Daoy (cell line): Measurements from ENCODE around the gene CATSPERZ. TPM values are rescaled to one million over a fixed set of nuclear protein-coding genes. Genes with fewer than 3 reads are reported as not detected.
"Not testable (repeated sequence)": the region's sequence is repeated elsewhere in the genome, so short reads cannot be mapped to it uniquely, and the experiment has no call there.

Source experiments
- DNase-seq: peaks from one replicate; pipeline ENCODE4 v3.0.0-alpha.2; 2015; ENCODE audit warnings: low read depth
- total RNA-seq: library from RNA; depleted of rRNA; stranded (reverse); fragments of >200 nt; shearing (Covaris generic); gene quantifications from 2 replicates; pipeline ENCODE4 v1.2.3, GENCODE V29; 2014

Gene CATSPERZ
- total RNA-seq, 1 experiment from 2014 or later, result 0.23 TPM

DNA sequence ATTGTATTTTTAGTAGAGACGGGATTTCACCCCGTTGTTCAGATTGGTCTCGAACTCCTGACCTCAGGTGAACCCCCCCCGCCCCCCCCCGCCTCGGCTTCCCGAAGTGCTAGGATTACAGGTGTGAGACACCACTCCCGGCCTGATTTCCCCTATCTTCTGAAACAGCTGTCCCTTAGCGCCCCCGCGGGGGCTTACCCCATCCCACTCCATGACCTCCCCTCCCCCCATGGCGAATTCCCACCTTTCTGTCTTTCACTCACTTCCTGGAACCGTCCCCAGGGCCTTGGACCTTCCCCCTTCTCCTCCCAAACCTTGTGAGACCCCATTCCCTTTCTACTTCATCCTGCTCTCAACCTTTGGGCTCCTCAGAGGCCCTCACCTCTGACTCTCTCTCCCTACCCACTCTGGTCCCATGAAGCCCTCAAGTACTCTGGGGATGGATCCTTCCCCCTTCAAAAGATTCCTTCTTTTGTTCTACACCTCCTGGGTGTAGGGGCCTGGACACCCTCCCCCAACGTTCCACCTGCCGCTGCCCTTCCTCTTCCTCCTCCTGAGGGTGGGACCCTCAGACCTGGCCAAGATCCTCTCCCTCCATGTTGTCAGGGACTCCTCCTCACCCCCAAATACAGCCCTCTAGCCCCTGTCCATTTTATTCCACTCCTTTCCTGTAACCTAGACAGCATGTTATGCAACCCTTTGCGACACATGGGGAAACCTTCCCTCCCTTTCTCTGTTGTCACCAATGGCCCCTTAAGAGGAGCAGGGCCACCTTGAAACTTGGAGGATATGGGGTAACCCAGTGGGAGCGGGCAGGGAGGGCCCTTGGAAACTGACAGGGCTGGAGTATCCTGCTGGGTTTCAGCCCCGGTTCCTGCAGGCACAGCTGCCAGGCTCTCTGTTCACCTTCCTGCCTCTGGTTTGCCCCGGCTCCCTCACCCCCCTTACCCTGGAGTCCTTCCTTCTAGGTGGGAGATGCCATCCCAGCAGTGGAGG, 18.9 kb downstream of the CATSPERZ start:
- no peak for DNase-seq

DNA sequence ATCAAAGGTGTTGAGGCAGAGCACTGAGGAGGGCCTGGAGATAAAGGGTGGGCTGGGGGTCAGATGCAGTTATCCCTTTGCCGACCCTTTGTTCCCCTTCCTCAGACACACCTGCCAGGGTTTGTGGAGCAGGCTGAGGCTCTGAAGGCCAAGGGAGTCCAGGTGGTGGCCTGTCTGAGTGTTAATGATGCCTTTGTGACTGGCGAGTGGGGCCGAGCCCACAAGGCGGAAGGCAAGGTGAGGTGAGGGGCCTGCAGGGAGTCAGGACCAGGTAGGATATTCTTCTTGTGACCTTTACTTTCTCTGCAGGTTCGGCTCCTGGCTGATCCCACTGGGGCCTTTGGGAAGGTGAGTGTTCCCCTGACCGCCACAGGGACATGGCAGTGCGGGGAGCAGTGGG, 20.4 kb downstream of the CATSPERZ start:
- DNase-seq, result no peak

DNA sequence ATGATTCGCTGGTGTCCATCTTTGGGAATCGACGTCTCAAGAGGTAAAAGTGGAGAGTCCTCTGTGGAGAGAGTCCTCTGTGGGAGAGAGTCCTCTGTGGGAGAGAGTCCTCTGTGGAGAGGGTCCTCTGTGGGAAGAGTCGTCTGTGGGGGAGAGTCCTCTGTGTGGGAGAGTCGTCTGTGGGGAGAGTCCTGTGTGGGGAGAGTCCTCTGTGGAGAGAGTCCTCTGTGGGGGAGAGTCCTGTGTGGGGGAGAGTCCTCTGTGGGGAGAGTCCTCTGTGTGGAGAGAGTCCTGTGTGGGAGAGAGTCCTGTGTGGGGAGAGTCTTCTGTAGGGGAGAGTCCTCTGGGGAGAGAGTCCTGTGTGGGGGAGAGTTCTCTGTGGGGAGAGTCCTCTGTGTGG, 20.9 kb downstream of the CATSPERZ start:
- no peak for DNase-seq

DNA sequence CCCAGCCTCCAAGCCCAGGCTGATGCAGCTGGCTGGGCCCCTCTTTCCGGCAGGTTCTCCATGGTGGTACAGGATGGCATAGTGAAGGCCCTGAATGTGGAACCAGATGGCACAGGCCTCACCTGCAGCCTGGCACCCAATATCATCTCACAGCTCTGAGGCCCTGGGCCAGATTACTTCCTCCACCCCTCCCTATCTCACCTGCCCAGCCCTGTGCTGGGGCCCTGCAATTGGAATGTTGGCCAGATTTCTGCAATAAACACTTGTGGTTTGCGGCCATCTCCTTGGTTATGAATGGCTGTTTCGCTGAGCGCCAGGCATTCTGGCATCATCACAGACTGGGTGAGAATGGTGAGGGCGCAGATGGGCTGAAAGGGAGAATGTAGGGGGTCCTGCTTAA, 21.4 kb downstream of the CATSPERZ start:
- peak; percentile 75 for DNase-seq

DNA sequence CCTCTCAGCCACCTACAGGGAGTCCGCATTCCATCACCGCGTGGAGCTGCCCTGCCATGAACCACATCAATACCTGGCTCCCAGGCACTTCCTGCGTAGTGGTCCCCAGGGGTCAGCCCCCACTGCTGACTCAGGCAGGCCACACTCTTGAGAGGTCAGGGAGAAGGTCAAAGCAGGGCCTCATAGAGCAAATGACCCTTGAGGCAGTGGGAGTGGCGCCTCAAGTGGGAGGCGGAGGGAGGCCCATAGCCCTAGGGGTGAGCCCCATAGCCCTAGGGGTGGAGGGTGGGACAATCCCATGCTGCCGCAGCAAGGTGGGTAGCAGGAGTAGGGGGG, 22.7 kb downstream of the CATSPERZ start:
- no peak for DNase-seq

DNA sequence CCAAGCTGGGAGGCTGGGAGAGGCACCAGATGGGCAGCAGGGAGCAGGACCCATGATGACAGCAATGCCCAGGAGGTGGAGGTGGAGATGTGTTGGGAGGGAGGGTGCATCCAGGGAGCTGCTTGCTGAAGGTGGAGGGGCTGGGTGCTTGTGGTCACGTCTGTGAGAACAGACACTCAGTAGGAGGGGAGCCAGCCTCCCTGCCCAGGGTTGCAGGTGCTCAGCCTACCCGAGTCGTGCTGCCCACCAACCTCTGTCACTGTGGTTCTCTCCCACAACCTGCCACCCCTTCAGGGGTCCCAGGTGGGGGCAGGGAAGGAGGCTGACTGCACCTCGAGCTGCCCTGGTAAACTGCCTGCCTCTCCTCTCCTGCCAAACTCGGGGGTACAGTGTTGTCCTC, 23.2 kb downstream of the CATSPERZ start:
- no peak for DNase-seq

DNA sequence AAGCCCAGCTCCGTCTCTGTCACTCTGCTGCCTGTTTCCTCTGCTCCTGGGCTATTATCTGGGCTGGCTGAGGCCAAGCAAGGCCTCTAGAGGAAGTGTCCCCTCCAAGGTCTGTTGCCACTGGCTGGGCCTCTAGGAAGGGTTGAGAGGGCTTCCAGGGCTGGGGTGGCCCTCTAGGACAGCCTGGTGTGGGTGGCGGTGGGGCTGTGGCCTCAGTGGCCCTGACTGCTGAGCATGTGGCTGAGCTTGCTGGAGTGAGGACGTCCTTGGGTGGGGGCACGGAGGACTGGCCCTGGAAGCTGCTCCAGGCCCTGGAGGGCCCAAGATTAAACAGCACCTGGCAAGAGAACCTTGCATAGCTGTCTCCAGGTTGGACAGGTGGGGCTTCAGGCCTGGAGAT, 23.8 kb downstream of the CATSPERZ start:
- not testable (repeated sequence) for DNase-seq

DNA sequence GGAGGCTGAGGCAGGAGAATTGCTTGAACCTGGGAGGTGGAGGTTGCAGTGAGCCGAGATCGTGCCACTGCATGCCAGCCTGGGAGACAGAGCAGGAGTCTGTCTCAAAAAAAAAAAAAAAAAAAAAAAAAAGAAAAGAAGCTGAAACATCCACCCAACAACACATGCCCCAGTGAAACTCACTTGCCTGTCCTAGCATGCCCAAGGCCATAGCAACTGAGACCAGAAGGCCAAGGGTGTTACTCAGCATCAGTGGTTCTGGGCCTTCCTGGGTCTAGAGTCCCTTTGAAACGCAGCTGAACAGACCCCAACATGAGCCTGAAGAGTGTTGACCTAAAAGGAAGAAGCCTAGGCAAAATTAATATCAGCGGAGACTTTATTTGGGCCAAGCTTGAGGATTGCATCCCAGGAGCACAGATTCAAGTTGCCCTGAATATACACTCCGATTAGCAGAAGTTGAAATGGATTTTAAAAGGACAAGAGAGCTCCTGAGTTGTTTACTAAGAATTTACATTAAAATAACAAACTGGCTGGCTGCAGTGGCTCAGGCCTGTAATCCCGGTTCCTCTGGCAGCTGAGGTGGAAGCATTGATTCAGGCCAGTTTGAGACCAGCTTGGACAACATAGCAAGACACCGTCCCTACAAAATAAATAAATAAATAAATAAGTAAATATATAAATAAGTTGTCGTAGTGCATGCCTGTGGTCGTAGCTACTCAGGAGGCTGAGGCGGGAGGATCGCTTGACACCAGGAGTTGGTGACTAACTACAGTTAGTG, 24.7 kb downstream of the CATSPERZ start:
- no peak for DNase-seq

DNA sequence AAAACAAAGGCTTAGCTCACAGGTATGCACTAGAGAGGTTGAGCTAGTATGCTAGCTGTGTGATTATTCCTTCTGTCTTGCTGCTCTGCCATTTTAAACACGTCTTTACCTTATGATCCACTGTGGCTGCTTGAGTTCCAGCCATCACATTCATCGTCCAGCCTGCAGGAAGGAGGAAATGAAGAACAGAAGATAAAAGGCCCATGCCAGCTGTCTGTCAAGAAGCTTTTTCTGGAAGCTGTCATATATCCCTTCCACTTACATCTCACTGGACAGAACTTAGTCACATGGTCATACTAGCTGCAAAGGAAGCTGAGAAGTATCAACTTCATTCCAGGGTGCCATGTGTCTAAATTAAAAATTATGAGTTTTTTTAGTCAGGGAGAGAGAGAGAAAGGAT, 27.2 kb downstream of the CATSPERZ start:
- no peak for DNase-seq

DNA sequence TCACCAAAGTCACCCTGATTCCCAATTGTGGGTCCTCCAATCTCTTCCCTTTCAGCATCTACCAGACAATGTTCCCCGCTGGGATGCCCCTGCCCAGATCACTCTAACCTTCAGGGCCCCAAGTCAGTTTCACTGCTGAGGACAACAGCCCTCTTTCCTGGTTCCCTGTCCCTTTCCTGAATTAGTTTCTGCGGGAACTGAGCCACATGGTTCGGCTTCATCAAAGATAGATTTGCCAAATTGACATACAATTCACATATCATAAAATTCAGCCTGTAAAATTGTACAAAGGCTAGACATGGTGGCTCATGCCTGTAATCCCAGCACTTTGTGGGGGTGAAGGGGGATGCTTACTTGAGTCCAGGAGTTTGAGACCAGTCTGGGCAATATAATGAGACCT, 27.8 kb downstream of the CATSPERZ start:
- no peak for DNase-seq

DNA sequence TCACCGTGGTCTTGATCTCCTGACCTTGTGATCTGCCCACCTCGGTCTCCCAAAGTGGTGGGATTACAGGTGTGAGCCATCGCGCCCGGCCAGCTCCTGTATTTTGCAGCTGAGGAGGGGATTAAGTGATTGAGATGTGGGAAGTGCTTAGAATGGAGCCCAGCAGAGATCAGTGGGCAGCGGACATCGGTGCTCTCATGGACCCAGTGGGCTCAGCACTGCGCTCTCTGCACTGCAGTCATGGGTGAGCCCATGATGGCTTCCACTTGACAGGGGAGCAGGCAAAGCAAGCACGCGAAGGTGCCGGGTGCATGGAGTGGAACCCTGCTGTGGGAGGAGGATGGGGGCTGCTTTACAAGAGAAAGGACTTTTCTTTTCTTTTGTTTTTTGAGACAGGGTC, 30.7 kb downstream of the CATSPERZ start:
- DNase-seq, result no peak

DNA sequence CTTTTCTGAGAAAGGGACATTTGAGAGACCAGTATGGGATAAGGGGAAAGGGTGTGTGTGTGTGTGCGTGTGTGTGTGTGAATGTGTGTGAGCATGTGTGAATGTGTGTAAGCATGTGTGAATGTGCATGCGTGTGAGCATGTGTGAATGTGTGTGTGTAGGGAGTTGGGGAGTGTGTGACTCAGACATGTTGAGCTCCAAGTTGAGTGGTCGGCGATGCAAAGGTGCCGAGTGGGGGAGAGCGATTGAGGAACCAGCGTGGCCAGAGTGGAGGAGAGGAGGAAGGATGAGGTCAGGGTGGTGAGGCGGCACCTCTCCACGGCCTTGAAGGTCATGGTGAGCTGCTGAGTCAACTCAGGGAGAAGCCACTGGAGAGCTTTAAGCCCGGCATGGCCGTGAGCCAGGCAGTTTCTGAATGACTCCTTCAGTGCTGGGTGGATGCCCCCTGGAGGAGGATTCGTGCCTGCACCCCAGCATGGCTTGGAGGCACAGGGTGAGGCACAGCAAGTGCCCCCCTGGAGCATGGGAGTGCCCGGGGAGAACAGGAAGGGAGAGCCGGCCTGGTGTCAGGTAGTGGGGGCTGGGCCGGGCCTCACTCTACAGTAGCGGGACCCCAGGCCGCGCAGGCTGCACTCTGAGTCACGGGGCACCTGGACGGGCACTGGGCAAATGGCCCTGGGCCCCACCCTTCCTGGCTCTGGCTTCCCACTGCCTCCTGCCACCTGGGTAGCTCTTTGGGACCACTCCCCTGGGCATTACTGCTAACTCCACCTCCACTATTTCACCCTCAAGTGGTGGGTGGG, 31.6 kb downstream of the CATSPERZ start:
- peak; percentile 92 for DNase-seq

DNA sequence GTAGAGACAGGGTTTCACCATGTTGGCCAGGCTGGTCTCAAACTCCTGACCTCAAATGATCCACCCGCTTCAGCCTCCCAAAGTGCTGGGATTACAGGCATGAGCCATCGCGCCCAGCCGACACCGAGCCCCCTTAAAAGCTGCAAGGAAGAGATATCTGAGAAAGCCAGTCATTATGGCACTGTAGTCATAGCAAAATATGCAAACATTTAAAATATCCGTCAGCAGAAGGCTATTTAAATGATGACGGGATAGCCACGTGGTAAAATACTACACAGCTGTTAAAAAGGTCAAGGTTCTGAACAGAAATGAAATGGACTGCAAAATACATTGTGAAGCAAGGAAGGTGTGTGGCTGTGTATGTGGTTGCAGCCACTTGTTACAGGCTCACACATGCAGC, 33.4 kb downstream of the CATSPERZ start:
- DNase-seq, result no peak

DNA sequence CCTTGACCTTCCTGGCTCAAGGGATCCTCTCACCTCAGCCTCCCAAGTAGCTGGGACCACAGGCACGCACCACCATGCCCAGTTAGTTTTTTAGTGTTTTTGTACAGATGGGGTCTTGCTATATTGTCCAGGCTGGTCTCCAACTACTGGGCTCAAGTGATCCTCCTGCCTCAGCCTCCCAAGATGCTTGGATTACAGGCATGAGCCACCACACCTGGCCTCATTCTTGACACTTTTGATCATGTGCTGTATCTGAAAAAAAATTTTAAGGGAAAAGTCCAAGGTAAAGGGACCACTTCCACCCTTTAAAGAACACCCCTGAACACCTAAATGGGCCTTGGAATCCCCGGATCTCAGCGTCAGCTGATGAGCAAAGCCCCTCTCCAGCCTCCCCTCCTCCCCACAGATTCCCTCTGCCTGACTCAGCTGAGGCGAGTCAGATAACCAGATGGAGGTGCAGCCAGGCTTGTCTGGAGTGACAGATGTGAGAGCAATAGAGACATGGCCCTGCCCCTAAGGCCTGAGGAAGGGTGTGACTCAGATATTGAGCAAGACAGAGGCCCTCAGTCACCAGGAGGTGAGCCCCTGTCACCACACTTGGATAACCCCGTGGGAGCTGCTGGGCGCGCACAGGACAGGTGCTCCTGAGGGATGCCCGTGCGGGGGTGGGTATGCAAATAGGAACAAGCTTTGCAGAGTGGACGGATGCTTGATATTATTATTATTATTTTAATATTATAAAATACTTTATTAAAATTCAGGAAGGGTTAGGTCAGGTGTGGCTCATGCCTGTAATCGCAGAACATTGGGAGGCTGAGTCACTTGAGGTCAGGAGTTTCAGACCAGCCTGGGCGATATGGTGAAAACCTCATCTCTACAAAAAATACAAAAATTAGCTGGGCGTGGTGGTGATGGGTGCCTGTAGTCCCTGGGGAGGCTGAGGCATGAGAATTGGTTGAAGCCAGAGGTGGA, 34.9 kb downstream of the CATSPERZ start:
- peak; percentile 98 for DNase-seq

DNA sequence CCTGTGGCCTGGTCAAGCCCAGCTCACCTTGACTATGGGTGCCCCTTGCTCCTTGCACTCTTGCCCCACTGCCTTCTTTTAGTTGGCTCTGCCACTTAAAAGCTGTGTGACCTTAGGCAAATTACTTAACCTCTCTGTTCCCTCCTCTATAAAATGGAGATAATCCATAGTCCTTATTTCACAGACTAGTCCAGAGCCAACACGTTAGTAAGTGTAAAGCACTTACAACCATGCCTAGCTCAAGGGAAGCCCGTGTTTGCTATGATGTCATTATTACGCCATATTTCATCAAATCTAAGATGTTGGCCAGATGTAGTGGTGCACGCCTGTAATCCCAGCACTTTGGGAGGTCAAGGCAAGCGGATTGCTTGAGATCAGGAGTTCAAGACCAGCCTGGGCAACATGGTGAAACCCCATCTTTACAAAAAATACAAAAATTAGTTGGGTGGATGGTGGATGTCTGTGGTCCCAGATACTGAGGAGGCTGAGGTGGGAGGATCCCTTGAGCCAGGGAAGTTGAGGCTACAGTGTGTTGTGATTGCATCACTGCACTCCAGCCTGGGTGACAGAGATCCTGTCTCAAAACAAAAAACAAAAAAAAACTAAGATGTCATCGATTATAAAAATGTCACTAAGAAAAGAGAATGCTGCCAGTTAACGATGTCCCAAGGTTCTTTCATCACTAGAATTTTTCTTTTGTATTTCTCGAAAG, 37.5 kb downstream of the CATSPERZ start:
- no peak for DNase-seq

DNA sequence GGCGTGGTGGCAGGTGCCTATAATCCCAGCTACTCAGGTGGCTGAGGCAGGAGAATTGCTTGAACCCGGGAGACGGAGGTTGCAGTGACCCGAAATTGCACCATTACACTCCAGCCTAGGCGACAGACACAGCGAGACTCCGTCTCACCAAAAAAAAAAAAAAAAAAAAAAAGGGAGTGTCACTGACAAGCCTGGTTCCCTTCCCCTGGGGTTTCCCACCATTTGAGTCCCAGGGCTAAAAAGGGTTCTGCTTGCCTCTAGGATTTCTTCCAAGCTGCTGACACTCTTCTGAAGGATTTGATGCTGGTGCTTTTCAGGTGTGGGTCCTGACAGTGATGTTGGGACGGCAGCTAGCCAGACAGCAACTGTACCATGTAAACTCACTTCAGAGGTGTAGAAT, 38.6 kb downstream of the CATSPERZ start:
- DNase-seq, result no peak

DNA sequence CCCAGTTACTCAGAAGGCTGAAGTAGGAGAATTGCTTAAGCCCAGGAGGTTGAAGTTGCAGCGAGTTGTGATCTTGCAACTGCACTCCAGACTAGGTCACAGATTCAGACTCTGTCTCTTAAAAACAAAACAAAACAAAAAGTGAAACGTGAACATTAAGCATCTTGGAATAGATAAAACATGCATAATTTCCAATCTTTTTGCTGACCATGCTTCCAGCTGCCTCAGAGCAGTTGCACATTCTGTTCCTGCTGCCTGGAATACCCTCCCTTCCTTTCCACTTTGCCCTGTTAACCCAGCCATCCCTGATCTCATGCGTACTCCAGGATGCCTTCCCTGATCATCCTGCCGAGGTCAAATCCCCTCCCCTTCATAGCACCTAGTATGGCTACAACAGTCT, 39.1 kb downstream of the CATSPERZ start:
- DNase-seq, result no peak

DNA sequence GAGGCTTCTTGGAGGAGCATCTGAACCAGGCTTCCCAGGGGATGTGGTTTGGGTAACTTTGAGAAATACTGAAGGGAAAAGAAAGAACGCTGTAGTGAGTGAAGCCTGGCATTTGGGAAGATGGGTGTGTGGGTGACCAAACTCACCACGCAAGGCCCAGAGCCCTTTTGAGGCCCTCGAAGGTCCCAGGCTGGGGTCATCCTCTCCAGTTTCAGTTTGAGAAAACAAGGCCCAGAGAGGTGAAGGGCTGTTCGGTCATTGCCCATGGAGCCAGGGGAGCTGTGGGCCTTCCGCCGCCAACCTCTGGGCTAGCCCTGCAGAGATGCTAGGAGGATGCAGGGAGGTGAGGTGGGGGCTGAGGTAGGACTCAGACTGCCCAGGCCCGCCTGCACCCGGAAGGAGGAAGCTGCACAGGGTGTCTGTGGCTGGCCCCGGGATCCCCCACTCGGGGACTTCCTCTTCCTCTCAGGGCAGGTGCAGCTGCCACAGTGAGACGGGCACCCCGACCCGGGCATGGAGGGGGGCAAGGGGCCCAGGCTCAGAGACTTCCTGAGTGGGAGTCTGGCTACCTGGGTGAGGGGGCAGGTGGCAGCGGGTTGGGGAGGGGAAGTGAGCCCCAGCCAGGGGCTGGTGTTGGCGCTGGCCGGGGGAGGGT, 39.7 kb downstream of the CATSPERZ start, which contains the start of gene CCDC88B:
CCDC88B (plus strand) TSS at position 451 of the 655 bp plus-strand sequence; CDS start at position 514, 63 bp downstream.
- DNase-seq, result no peak

DNA sequence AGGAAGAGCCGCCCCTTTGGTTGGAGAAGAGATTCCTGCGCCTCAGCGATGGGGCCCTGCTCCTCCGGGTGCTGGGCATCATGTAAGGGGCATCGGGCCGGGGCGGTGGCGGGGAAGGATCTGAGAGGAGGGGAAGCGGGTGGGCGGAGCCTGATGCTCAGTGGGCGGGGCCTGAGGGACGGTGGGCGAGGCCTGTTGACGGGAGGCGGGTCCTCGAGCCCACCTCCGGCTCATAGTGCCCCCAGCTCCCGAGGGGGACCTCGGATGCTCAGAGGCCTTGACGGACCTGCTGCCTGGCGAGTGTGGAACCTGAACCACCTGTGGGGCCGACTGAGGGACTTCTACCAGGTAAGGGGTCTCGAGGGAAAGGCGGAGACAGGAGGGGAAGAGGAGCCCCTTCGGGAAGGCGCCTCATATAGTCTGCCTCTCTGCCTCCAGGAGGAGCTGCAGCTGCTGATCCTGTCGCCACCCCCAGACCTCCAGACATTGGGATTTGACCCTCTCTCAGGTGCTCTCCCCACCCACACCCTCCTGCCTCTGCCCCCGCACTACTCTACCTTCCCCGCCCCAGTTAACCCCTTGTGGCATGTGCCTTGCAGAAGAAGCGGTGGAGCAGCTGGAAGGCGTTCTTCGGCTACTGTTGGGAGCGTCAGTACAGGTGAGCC, 40.6 kb downstream of the CATSPERZ start:
- no peak for DNase-seq
